Measurements from ENCODE around the gene PCBP1.
"Not testable (repeated sequence)": the region's sequence is repeated elsewhere in the genome, so short reads cannot be mapped to it uniquely, and the experiment has no call there.

Gene PCBP1

GRCh38 chr2:70086838-70087701, at the start of gene PCBP1:
Gene PCBP1, plus strand, starts transcription at chr2:70087477. Its CDS starts 267 bp downstream, at chr2:70087744.
- peak; percentile 96 for DNase-seq

GRCh38 chr2:70039366-70039765, 47.9 kb upstream of the PCBP1 start:
- no peak for DNase-seq

GRCh38 chr2:70041663-70042062, 45.6 kb upstream of the PCBP1 start:
- DNase-seq: peak; percentile 65

DNA sequence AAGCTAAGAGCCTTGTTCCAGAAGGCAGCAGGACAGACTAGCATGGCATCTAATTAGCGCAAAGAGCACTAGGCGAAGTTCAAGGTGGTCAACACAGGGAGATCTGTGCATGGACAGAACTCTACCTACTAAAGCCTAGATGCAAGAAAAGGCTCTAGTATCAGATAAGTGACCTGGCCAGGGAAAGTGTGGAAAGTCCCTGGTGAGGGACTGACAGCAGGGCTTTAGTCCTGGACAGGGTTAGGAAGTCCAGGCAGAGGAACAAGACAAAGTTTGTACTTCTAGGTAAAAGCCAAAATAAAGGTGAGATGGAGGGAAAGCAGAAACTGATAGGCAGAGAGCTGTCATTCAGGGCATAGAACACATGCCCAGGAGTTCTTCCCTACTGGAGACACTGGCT, 45.0 kb upstream of the PCBP1 start:
- no peak for DNase-seq

DNA sequence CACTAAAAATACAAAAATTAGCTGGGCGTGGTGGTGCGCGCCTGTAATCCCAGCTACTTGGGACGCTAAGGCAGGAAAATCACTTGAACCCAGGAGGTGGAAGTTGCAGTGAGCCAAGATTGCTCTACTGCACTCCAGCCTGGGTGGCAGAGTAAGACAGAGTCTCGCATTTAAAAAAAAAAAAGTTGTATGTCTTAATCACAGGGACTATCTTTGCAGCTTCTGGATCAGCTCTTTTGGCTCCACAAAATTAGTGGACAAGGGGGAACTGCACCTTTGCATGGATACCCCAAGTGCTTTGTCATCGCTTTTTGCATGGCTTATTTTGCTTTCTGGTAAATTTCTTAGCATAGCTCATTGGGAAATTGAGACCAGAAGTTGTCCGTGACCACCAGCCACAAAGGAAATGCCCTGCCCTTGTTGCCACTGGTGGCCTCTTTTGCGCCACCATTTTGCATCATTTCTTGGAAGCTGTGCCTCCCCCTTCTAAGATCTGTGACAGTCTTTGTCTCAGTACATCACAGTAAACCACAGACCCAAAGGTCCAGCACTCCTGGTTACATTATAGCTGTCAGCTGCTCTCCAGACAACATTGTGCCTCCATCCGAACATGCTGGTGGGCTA, 43.9 kb upstream of the PCBP1 start:
- no peak for DNase-seq

GRCh38 chr2:70044290-70045040, 42.8 kb upstream of the PCBP1 start:
- no peak for DNase-seq

DNA sequence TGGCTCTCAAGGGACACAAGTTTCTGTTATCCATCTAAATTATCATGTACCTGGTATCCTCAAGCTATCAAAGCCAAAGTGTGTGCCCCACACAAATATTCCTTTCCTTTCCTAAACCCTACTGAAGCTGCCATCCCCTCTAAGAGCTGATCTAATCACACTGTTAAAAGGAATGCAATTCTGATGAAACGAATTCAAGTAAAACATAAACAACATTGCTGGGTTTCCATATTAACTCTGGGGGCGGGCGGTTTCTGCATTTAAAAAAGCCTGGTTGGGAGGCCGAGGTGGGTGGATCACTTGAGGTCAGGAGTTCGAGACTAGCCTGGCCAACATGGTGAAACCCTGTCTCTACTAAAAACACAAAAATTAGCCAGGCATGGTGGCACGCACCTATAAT, 41.9 kb upstream of the PCBP1 start:
- DNase-seq: no peak

- DNase-seq: no peak
Measured at GRCh38 chr2:70045932-70046331, 41.3 kb upstream of the PCBP1 start.

DNA sequence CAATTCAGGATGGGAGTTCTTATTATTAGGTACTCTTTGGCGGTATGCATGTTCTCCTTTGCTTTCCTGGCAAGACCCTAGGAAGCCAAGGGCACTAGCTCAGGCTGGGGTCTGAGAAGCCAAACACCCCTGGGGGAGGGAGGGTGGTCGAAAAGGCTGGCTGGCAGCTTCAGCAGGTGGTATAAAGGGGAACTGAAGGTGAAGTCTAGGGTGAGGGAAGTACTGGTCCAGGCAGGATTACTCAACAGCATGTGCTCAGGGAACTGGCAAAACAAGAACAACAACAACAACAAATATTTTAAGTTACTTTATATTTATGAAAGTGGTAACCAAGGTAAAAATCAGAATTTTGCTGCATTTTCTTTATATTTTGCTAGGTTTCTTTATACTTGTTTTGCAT, 40.7 kb upstream of the PCBP1 start:
- no peak for DNase-seq

GRCh38 chr2:70047451-70047850, 39.8 kb upstream of the PCBP1 start:
- DNase-seq: no peak

GRCh38 chr2:70049255-70049654, 38.0 kb upstream of the PCBP1 start:
- DNase-seq: no peak

DNA sequence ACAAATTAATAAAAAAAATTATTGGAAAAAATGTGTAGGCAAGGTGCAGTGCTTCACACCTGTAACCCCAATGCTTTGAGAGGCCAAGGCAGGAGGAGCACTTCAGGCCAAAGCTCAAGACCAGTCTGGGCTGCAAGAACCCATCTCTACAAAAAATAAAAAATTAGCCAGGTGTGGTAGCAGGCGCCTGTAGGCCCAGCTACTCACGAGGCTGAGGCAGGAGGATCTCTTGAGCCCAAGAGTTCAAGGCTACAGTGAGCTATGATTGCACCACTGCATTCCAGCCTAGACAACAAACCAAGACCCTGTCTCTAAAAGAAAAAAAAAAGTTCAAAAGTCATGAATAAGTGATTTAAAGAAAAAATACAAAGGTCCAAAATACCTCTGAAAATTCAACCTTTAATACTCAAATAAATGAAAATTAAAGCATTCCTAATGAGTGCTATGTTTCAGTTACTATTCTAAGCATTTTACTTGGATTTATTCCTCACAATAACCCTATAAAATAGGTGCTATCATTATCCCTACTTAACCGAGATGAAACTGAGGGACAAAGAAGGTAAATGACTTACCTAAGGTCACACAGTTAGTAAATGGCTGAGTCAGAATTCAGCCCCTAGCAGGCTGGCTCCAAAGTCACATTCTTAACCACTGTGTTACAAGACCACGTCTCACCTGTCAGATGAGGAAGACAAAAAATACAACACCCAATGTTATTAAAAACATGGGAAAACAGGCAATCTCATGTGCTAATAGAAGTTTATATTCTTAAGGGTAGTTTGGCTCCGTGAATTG, 36.4 kb upstream of the PCBP1 start:
- no peak for DNase-seq

- DNase-seq: not testable (repeated sequence)
Measured at GRCh38 chr2:70055259-70055658, 32.0 kb upstream of the PCBP1 start.

- DNase-seq: no peak
Measured at GRCh38 chr2:70061317-70061716, 26.0 kb upstream of the PCBP1 start.

- no peak for DNase-seq
Measured at GRCh38 chr2:70062270-70062669, 25.0 kb upstream of the PCBP1 start.

GRCh38 chr2:70068119-70068518, 19.2 kb upstream of the PCBP1 start:
- no peak for DNase-seq

- DNase-seq: no peak
Measured at GRCh38 chr2:70069049-70069448, 18.2 kb upstream of the PCBP1 start.

- peak; percentile 86 for DNase-seq
Measured at GRCh38 chr2:70070542-70071268, 16.6 kb upstream of the PCBP1 start.

GRCh38 chr2:70073493-70073892, 13.8 kb upstream of the PCBP1 start:
- DNase-seq: no peak

GRCh38 chr2:70078384-70078783, 8.9 kb upstream of the PCBP1 start:
- no peak for DNase-seq

- DNase-seq: no peak
Measured at GRCh38 chr2:70080610-70081200, 6.6 kb upstream of the PCBP1 start.

GRCh38 chr2:70081221-70081620, 6.1 kb upstream of the PCBP1 start:
- no peak for DNase-seq

Data from fibroblast of skin of right biceps (primary cell).